CD8-positive, alpha-beta memory T cell (primary cell): Measurements from ENCODE around the gene TGFB2. TPM values are rescaled to one million over a fixed set of nuclear protein-coding genes. Genes with fewer than 3 reads are reported as not detected.

Experiments used
- CTCF ChIA-PET: fragments of 350-600 bp; sonication (Branson Sonifier 250); formaldehyde crosslinking; loops from one replicate; lab custom pipeline; 2021; ENCODE audit warnings: antibody characterized with exemption; lab: Charles Lee
- POLR2A ChIA-PET: fragments of 350-600 bp; sonication (Branson Sonifier 250); formaldehyde crosslinking; loops from one replicate; lab custom pipeline; 2021; ENCODE audit warnings: antibody characterized with exemption; lab: Charles Lee
- DNase-seq, 5 donors: peaks; one replicate each; pipeline versions ENCODE4 v3.0.0 to v3.0.0-alpha.2; 2020 to 2022; ENCODE audit warnings: mixed read lengths in 1 of 5
- H3K27ac ChIP-seq: one replicate; pipeline ENCODE4 v1.7.0; 2013; ENCODE audit warnings: low read depth, mild to moderate bottlenecking, low read length, moderate library complexity
- H3K27me3 ChIP-seq: 2 replicates; pipeline ENCODE4 v1.7.0; 2013; ENCODE audit warnings: low read length, mild to moderate bottlenecking; ENCODE audit not compliant: insufficient read depth, poor library complexity, severe bottlenecking
- H3K36me3 ChIP-seq: 2 replicates; pipeline ENCODE4 v1.7.0; 2013; ENCODE audit warnings: mild to moderate bottlenecking, low read length, moderate library complexity; ENCODE audit not compliant: insufficient read depth
- H3K4me1 ChIP-seq: 2 replicates; pipeline ENCODE4 v1.7.0; 2013; ENCODE audit warnings: mild to moderate bottlenecking, low read length, moderate library complexity; ENCODE audit not compliant: insufficient read depth
- H3K4me3 ChIP-seq: 2 replicates; pipeline ENCODE4 v1.7.0; 2013; ENCODE audit warnings: mild to moderate bottlenecking, low read length
- H3K9me3 ChIP-seq: 2 replicates; pipeline ENCODE4 v1.7.0; 2013; ENCODE audit warnings: mild to moderate bottlenecking, low read length
- H3K27ac Mint-ChIP-seq, 8 donors: one replicate each; pipeline ENCODE4 v1.8.0; 2020 to 2021; ENCODE audit warnings: mixed read lengths in 8 of 8, mild to moderate bottlenecking in 6 of 8, inconsistent platforms in 3 of 8, moderate library complexity in 3 of 8
- H3K27me3 Mint-ChIP-seq, 2 donors: one replicate each; pipeline ENCODE4 v1.8.0; 2020 to 2021; ENCODE audit warnings: mixed read lengths in 2 of 2, mild to moderate bottlenecking in 1 of 2, moderate library complexity in 1 of 2
- H3K36me3 Mint-ChIP-seq, 3 donors: one replicate each; pipeline ENCODE4 v1.8.0; 2020 to 2021; ENCODE audit warnings: mixed read lengths in 3 of 3, inconsistent platforms in 1 of 3, mild to moderate bottlenecking in 1 of 3
- H3K4me1 Mint-ChIP-seq, 3 donors: one replicate each; pipeline ENCODE4 v1.8.0; 2020 to 2021; ENCODE audit warnings: mixed read lengths in 3 of 3, inconsistent platforms in 1 of 3, mild to moderate bottlenecking in 1 of 3
- H3K4me3 Mint-ChIP-seq, 7 donors: one replicate each; pipeline ENCODE4 v1.8.0; 2020 to 2021; ENCODE audit warnings: mixed read lengths in 7 of 7, mild to moderate bottlenecking in 6 of 7, moderate library complexity in 4 of 7, inconsistent platforms in 2 of 7
- H3K9me3 Mint-ChIP-seq, 5 donors: one replicate each; pipeline ENCODE4 v1.8.0; 2020 to 2022; ENCODE audit warnings: mixed read lengths in 5 of 5, mild to moderate bottlenecking in 3 of 5, moderate library complexity in 2 of 5, inconsistent platforms in 1 of 5
- polyA plus RNA-seq: library from polyadenylated mRNA; unstranded; fragments of 300-500 nt; fragmentation: Illumina TruSeq; gene quantifications from one replicate; pipeline ENCODE4 v1.2.3, GENCODE V29; 2021
- total RNA-seq, 2 experiments: library from RNA; stranded (reverse); gene quantifications; one replicate each; pipeline ENCODE4 v1.2.3, GENCODE V29; 2021

The TGFB2 gene
- total and polyA plus RNA-seq, 3 experiments from 2014 or later, result not detected

GRCh38 chr1:218341325-218341724, 3.8 kb upstream of the TGFB2 start:
- Mint-ChIP-seq H3K4me3 (no peak overlapping the region), H3K27ac (no peak overlapping the region), H3K9me3 (no peaks in the 10 kb centered on the region), H3K36me3 (peaks cover 4 to 5% (median 5%) of the 10 kb centered on the region in 3 donors), H3K27me3 (peaks cover 1 to 14% of the 10 kb centered on the region in 2 donors), H3K4me1 (peaks cover 3 to 4% (median 4%) of the 10 kb centered on the region in 3 donors)
- Histone ChIP-seq H3K4me3 (no peak overlapping the region), H3K4me1 (peaks cover 15% of the 10 kb centered on the region), H3K36me3 (no peaks in the 10 kb centered on the region), H3K27ac (no peak overlapping the region), H3K27me3 (peaks cover 5% of the 10 kb centered on the region), H3K9me3 (no peaks in the 10 kb centered on the region)
- ChIA-PET POLR2A (no interaction called here), CTCF (no interaction called here)
- DNase-seq, result no peak

- no peak overlapping the region for H3K27ac ChIP-seq
- no peak for DNase-seq
- H3K9me3 Mint-ChIP-seq, result no peaks in the 10 kb centered on the region
Observed at GRCh38 chr1:218342091-218342490, 3.0 kb upstream of the TGFB2 start.

GRCh38 chr1:218345673-218346390, 696 bp downstream of the TGFB2 start:
- Histone ChIP-seq H3K27ac (no peak overlapping the region), H3K27me3 (peaks cover 5% of the 10 kb centered on the region), H3K9me3 (no peaks in the 10 kb centered on the region), H3K36me3 (no peaks in the 10 kb centered on the region), H3K4me1 (peaks cover 26% of the 10 kb centered on the region), H3K4me3 (peak overlapping the region; percentile 61)
- ChIA-PET POLR2A (no interaction called here), CTCF (no interaction called here)
- peaks cover 24 to 41% (median 27%) of the 10 kb centered on the region in 3 donors for H3K4me1 Mint-ChIP-seq
- DNase-seq, result peak in 3 of 5 donors; percentile 22 to 56 (median 27)
- peaks cover 0 to 5% (median 4%) of the 10 kb centered on the region in 3 donors for H3K36me3 Mint-ChIP-seq
- H3K9me3 Mint-ChIP-seq, result no peaks in the 10 kb centered on the region
- peaks cover 5 to 25% of the 10 kb centered on the region in 2 donors for H3K27me3 Mint-ChIP-seq
- no peak overlapping the region for H3K4me3 Mint-ChIP-seq
- peak overlapping the region in 7 of 8 donors; percentile 5 to 76 (median 40) for H3K27ac Mint-ChIP-seq

More at GRCh38 chr1:218342091-218342490, 3.0 kb upstream of the TGFB2 start:
- peaks cover 9 to 12% (median 12%) of the 10 kb centered on the region in 3 donors for H3K4me1 Mint-ChIP-seq
- Histone ChIP-seq H3K36me3 (no peaks in the 10 kb centered on the region), H3K4me1 (peaks cover 19% of the 10 kb centered on the region), H3K4me3 (no peak overlapping the region), H3K27me3 (peaks cover 5% of the 10 kb centered on the region), H3K9me3 (no peaks in the 10 kb centered on the region)
- ChIA-PET POLR2A (no interaction called here), CTCF (no interaction called here)
- no peak overlapping the region for H3K27ac Mint-ChIP-seq
- peaks cover under 1 to 5% (median 4%) of the 10 kb centered on the region in 3 donors for H3K36me3 Mint-ChIP-seq
- H3K27me3 Mint-ChIP-seq, result peaks cover 5 to 21% of the 10 kb centered on the region in 2 donors
- H3K4me3 Mint-ChIP-seq, result no peak overlapping the region

GRCh38 chr1:218346391-218347204, 1.5 kb downstream of the TGFB2 start:
- Mint-ChIP-seq H3K9me3 (no peaks in the 10 kb centered on the region), H3K36me3 (peaks cover 0 to 5% (median 4%) of the 10 kb centered on the region in 3 donors), H3K27me3 (peaks cover 5 to 25% of the 10 kb centered on the region in 2 donors), H3K4me3 (no peak overlapping the region), H3K4me1 (peaks cover 30 to 48% (median 35%) of the 10 kb centered on the region in 3 donors), H3K27ac (peak overlapping the region in 7 of 8 donors; percentile 35 to 78 (median 45))
- peaks cover 5% of the 10 kb centered on the region for H3K27me3 ChIP-seq
- no peaks in the 10 kb centered on the region for H3K9me3 ChIP-seq
- CTCF ChIA-PET, result interaction anchor here (1.0 kb wide), 1 partner anchor 17 kb away, joined by 3 read pairs; no protein-coding TSS in a partner anchor
- no peaks in the 10 kb centered on the region for H3K36me3 ChIP-seq
- peak overlapping the region; percentile 61 for H3K4me3 ChIP-seq
- DNase-seq, result peak in 1 of 5 donors; percentile 8
- H3K27ac ChIP-seq, result no peak overlapping the region
- POLR2A ChIA-PET, result no interaction called here
- H3K4me1 ChIP-seq, result peaks cover 26% of the 10 kb centered on the region

GRCh38 chr1:218347336-218347722, 2.2 kb downstream of the TGFB2 start:
- Histone ChIP-seq H3K4me1 (peaks cover 26% of the 10 kb centered on the region), H3K36me3 (no peaks in the 10 kb centered on the region), H3K9me3 (no peaks in the 10 kb centered on the region), H3K27me3 (peaks cover 5% of the 10 kb centered on the region), H3K27ac (no peak overlapping the region), H3K4me3 (peak overlapping the region; percentile 61)
- H3K27me3 Mint-ChIP-seq, result peaks cover 5 to 21% of the 10 kb centered on the region in 2 donors
- DNase-seq, result no peak
- H3K27ac Mint-ChIP-seq, result peak overlapping the region in 6 of 8 donors; percentile 35 to 76 (median 46)
- no peak overlapping the region for H3K4me3 Mint-ChIP-seq
- ChIA-PET POLR2A (no interaction called here), CTCF (interaction anchor here (1.0 kb wide), 1 partner anchor 18 kb away, joined by 3 read pairs; no protein-coding TSS in a partner anchor)
- peaks cover 0 to 4% (median under 1%) of the 10 kb centered on the region in 3 donors for H3K36me3 Mint-ChIP-seq
- no peaks in the 10 kb centered on the region for H3K9me3 Mint-ChIP-seq
- peaks cover 32 to 51% (median 38%) of the 10 kb centered on the region in 3 donors for H3K4me1 Mint-ChIP-seq

- ChIA-PET CTCF (no interaction called here), POLR2A (no interaction called here)
- Histone ChIP-seq H3K27me3 (peaks cover under 1% of the 10 kb centered on the region), H3K4me1 (peaks cover 26% of the 10 kb centered on the region), H3K27ac (no peak overlapping the region), H3K9me3 (no peaks in the 10 kb centered on the region), H3K4me3 (no peak overlapping the region), H3K36me3 (no peaks in the 10 kb centered on the region)
- Mint-ChIP-seq H3K9me3 (no peaks in the 10 kb centered on the region), H3K4me3 (peak overlapping the region in 2 of 7 donors; percentile 23 to 67), H3K27ac (peak overlapping the region in 5 of 8 donors; percentile 39 to 76 (median 46)), H3K36me3 (no peaks in the 10 kb centered on the region), H3K27me3 (peaks cover 5 to 18% of the 10 kb centered on the region in 2 donors), H3K4me1 (peaks cover 32 to 51% (median 38%) of the 10 kb centered on the region in 3 donors)
- DNase-seq, result no peak
Observed at GRCh38 chr1:218347723-218348627, 2.8 kb downstream of the TGFB2 start.

- no peaks in the 10 kb centered on the region for H3K36me3 Mint-ChIP-seq
- ChIA-PET POLR2A (no interaction called here), CTCF (no interaction called here)
- no peaks in the 10 kb centered on the region for H3K9me3 Mint-ChIP-seq
- Histone ChIP-seq H3K27ac (no peak overlapping the region), H3K4me3 (no peak overlapping the region), H3K4me1 (peaks cover 26% of the 10 kb centered on the region), H3K9me3 (no peaks in the 10 kb centered on the region), H3K27me3 (no peaks in the 10 kb centered on the region), H3K36me3 (no peaks in the 10 kb centered on the region)
- peaks cover 32 to 51% (median 38%) of the 10 kb centered on the region in 3 donors for H3K4me1 Mint-ChIP-seq
- H3K27ac Mint-ChIP-seq, result peak overlapping the region in 3 of 8 donors; percentile 39 to 46 (median 40)
- no peak overlapping the region for H3K4me3 Mint-ChIP-seq
- DNase-seq, result no peak
- peaks cover 5 to 16% of the 10 kb centered on the region in 2 donors for H3K27me3 Mint-ChIP-seq
Observed at GRCh38 chr1:218348628-218349071, 3.5 kb downstream of the TGFB2 start.
